T-cell (primary cell): ENCODE measurements around the gene DPH6. TPM values are rescaled to one million over a fixed set of nuclear protein-coding genes. Genes with fewer than 3 reads are reported as not detected.

Experiments
- ATAC-seq, 4 experiments: fragments of 200-7000 bp in 3 of 4; fragments of 150-1000 bp in 1 of 4; cut with Tn5 transposase; replicated peaks in 1 of 4; 1 replicate in 3 of 4; 2 replicates in 1 of 4; pipeline ENCODE4 v1.10.0; 2021; ENCODE audit warnings: moderate library complexity in 3 of 4, mild to moderate bottlenecking in 2 of 4, moderate number of reproducible peaks in 1 of 4
- CTCF ChIA-PET, 2 donors: fragments of 300-600 bp; sonication (Branson Sonifier 250); formaldehyde crosslinking; loops; one replicate each; lab custom pipeline; 2022; ENCODE audit warnings: antibody characterized with exemption in 2 of 2; lab: Charles Lee
- POLR2A ChIA-PET, 2 donors: fragments of 300-600 bp; sonication (Branson Sonifier 250); formaldehyde crosslinking; loops; one replicate each; lab custom pipeline; 2022; ENCODE audit warnings: antibody characterized with exemption in 2 of 2; lab: Charles Lee
- DNase-seq, 35 experiments: peaks; one replicate each; pipeline versions ENCODE4 v3.0.0 to v3.0.0-alpha.2; 2013 to 2023
- H3K27ac ChIP-seq: one replicate; pipeline ENCODE4 v1.5.1; 2013; ENCODE audit warnings: low read length
- H3K27me3 ChIP-seq, 2 experiments: replicated peaks in 1 of 2; 1 replicate in 1 of 2; 2 replicates in 1 of 2; pipeline versions ENCODE4 v1.6.1 to v1.7.0; 2013; ENCODE audit warnings: low read length in 1 of 2, mixed read lengths in 1 of 2; ENCODE audit not compliant: control insufficient read depth in 2 of 2, insufficient read depth in 2 of 2; ENCODE audit errors: extremely low read depth in 1 of 2
- H3K36me3 ChIP-seq, 2 donors: 1 replicate in 1 of 2; 2 replicates in 1 of 2; pipeline versions ENCODE4 v1.6.1 to v1.7.0; 2013; ENCODE audit warnings: low read length in 1 of 2; ENCODE audit not compliant: control insufficient read depth in 2 of 2, insufficient read depth in 1 of 2; ENCODE audit errors: extremely low read depth in 1 of 2
- H3K4me1 ChIP-seq, 2 experiments: 1 replicate in 1 of 2; 2 replicates in 1 of 2; pipeline versions ENCODE4 v1.6.1 to v1.7.0; 2013; ENCODE audit warnings: low read length in 2 of 2, mixed read lengths in 1 of 2; ENCODE audit not compliant: insufficient read depth in 2 of 2, control insufficient read depth in 1 of 2; ENCODE audit errors: extremely low read depth in 1 of 2
- H3K4me3 ChIP-seq, 2 donors: 1 replicate in 1 of 2; 2 replicates in 1 of 2; pipeline versions ENCODE4 v1.5.1 to v1.7.0; 2013; ENCODE audit warnings: mild to moderate bottlenecking in 2 of 2, low read length in 1 of 2, moderate library complexity in 1 of 2; ENCODE audit not compliant: control insufficient read depth in 1 of 2; ENCODE audit errors: extremely low read depth in 1 of 2
- H3K9me3 ChIP-seq: 2 replicates; pipeline ENCODE4 v1.7.0; 2013
- H3K27ac Mint-ChIP-seq, 2 donors: one replicate each; pipeline ENCODE4 v1.8.0; 2020 to 2021; ENCODE audit warnings: mild to moderate bottlenecking in 2 of 2, mixed read lengths in 2 of 2
- H3K27me3 Mint-ChIP-seq, 2 donors: one replicate each; pipeline ENCODE4 v1.8.0; 2021 to 2022; ENCODE audit warnings: mixed read lengths in 2 of 2
- H3K36me3 Mint-ChIP-seq: one replicate; pipeline ENCODE4 v1.8.0; 2021; ENCODE audit warnings: mixed read lengths
- H3K4me1 Mint-ChIP-seq, 3 donors: one replicate each; pipeline ENCODE4 v1.8.0; 2020 to 2022; ENCODE audit warnings: mixed read lengths in 3 of 3, mild to moderate bottlenecking in 1 of 3
- H3K4me3 Mint-ChIP-seq, 3 donors: one replicate each; pipeline ENCODE4 v1.8.0; 2020 to 2022; ENCODE audit warnings: mild to moderate bottlenecking in 3 of 3, mixed read lengths in 3 of 3, moderate library complexity in 3 of 3
- H3K9me3 Mint-ChIP-seq, 3 donors: one replicate each; pipeline ENCODE4 v1.8.0; 2020 to 2022; ENCODE audit warnings: mixed read lengths in 3 of 3
- WGBS: methylation state at CpG from one replicate; pipeline ENCODE4 v1.1.5; 2013; ENCODE audit warnings: missing lambda C conversion rate; ENCODE audit not compliant: insufficient coverage; 5-methylcytosine and 5-hydroxymethylcytosine counted together
- total RNA-seq, 35 experiments: library from RNA in 6 of 35; stranded (reverse) in 6 of 35; fragments of 120-200 nt in 1 of 35; gene quantifications; one replicate each; pipeline versions ENCODE4 v1.2.1 to v1.2.4 and lab custom pipeline; 2013 to 2026

The DPH6 gene
- total RNA-seq, 5 donors from 2014 or later (not counting 1 experiment from before 2014, with no cell fraction given) = 11.9 to 18.6 (median 14.6) TPM

DNA sequence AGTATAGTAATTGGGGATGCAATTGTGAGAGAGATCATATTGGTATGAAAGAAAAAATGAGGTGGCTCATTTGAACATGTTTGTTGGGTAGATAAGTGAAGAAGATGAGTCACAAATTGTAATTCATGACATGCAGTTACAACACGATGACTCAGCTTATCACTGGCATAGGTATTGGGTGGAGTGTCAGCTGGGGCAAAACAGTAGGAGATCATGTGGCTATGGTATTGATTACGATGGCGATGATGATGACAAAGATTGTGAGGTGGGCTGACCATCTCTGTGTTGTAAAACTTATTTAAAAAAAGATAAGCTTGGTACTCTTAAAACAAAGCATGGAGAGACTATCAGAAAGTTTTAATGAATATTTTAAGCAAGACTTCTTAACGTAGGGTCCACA lies 11.6 kb upstream of the DPH6 start:
- ChIA-PET POLR2A (no interaction called here), CTCF (no interaction called here)
- no peaks in the 10 kb centered on the region for H3K9me3 Mint-ChIP-seq
- Histone ChIP-seq H3K27ac (no peak overlapping the region), H3K4me3 (no peak overlapping the region), H3K9me3 (no peaks in the 10 kb centered on the region), H3K27me3 (no peaks in the 10 kb centered on the region), H3K36me3 (no peaks in the 10 kb centered on the region), H3K4me1 (no peaks in the 10 kb centered on the region)
- no peak overlapping the region for H3K27ac Mint-ChIP-seq
- 84% methylated on average over 3 of the region's 4 CpGs for WGBS
- H3K27me3 Mint-ChIP-seq = no peaks in the 10 kb centered on the region
- DNase-seq = no peak
- ATAC-seq = no peak
- no peak overlapping the region for H3K4me3 Mint-ChIP-seq
- H3K4me1 Mint-ChIP-seq = no peaks in the 10 kb centered on the region
- no peaks in the 10 kb centered on the region for H3K36me3 Mint-ChIP-seq

DNA sequence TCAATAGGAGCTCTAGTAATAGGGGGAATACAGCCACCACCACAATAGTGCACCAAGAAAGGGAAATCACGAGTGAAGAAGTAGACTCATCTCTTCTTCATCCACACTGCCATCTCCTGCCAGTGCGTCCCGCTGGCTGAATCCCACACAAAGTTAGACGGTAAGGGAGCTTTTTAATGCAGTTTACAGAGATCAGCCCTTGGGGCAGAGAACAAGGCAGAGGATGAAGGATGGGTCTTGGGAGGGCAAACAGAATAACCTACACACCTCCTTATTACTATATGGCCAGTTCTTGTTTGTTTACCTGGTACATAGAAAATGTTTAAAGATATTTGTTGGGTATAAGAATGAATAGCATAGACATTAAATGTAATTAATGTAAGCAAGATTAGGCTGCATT lies 11.0 kb upstream of the DPH6 start:
- Histone ChIP-seq H3K27ac (no peak overlapping the region), H3K9me3 (no peaks in the 10 kb centered on the region), H3K36me3 (no peaks in the 10 kb centered on the region), H3K4me3 (no peak overlapping the region), H3K4me1 (no peaks in the 10 kb centered on the region), H3K27me3 (no peaks in the 10 kb centered on the region)
- no peaks in the 10 kb centered on the region for H3K4me1 Mint-ChIP-seq
- no peaks in the 10 kb centered on the region for H3K9me3 Mint-ChIP-seq
- no peak overlapping the region for H3K27ac Mint-ChIP-seq
- no peaks in the 10 kb centered on the region for H3K36me3 Mint-ChIP-seq
- ChIA-PET POLR2A (no interaction called here), CTCF (no interaction called here)
- no CpG with 5 or more reads among the region's 4 CpGs for WGBS
- no peak overlapping the region for H3K4me3 Mint-ChIP-seq
- H3K27me3 Mint-ChIP-seq = no peaks in the 10 kb centered on the region
- no peak for ATAC-seq
- DNase-seq = no peak

DNA sequence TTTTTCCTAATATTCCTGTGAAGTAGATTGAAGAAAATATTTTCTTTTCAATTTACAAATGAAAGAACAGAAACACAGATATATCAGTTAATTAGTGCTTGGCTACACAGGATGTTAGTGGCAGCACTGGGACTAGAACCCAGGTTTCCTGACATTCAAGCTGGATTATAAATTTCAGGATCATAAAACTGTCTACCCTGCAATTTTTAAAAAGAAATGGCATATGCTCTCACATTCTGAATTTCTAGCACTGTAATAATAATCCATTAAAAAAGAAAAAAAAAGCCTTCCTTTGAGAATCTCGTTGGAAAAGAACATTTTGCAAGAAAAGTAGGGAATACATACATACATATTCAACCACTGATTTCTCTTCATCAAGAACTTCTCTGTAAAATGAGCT lies 9.3 kb upstream of the DPH6 start:
- H3K4me3 Mint-ChIP-seq = no peak overlapping the region
- H3K27ac Mint-ChIP-seq = no peak overlapping the region
- no peak for DNase-seq
- no peak for ATAC-seq
- CTCF ChIA-PET = interaction anchor here in 1 of 2 donors (0.5 kb wide), 1 partner anchor 105 kb away, joined by 3 read pairs; no protein-coding TSS in a partner anchor
- no peaks in the 10 kb centered on the region for H3K27me3 Mint-ChIP-seq
- H3K36me3 Mint-ChIP-seq = no peaks in the 10 kb centered on the region
- Histone ChIP-seq H3K9me3 (no peaks in the 10 kb centered on the region), H3K36me3 (no peaks in the 10 kb centered on the region), H3K27ac (no peak overlapping the region), H3K4me1 (no peaks in the 10 kb centered on the region), H3K27me3 (no peaks in the 10 kb centered on the region), H3K4me3 (no peak overlapping the region)
- H3K4me1 Mint-ChIP-seq = no peaks in the 10 kb centered on the region
- WGBS = no CpG with 5 or more reads among the region's 1 CpG
- no peaks in the 10 kb centered on the region for H3K9me3 Mint-ChIP-seq
- POLR2A ChIA-PET = no interaction called here

DNA sequence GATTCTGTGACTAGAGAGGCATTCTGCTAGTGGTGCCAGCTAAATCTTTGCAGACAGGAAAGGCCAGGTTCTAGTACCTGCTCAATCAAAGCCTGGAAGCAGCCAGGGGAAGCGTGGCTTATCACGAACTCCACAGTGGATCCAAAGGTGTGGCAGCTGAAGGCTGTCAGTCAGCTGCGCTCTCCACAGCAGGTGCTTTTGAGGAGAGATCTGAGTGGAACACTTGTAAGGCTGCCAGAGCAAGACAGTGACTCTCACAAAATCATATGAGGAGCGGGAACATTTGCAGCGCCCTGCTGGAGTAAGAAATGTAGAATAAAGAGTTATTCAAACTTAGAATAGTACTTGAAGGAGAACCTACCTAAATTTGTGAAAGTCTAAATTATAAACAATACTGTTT lies 5.0 kb upstream of the DPH6 start:
- whole genome bisulfite sequencing = 89% methylated on average over 2 of the region's 5 CpGs
- Histone ChIP-seq H3K4me3 (no peak overlapping the region), H3K27ac (no peak overlapping the region), H3K4me1 (peaks cover 4 to 8% of the 10 kb centered on the region in 2 experiments), H3K36me3 (no peaks in the 10 kb centered on the region), H3K9me3 (no peaks in the 10 kb centered on the region), H3K27me3 (no peaks in the 10 kb centered on the region)
- Mint-ChIP-seq H3K36me3 (peaks cover 4% of the 10 kb centered on the region), H3K9me3 (no peaks in the 10 kb centered on the region), H3K4me1 (peaks cover 9 to 17% (median 11%) of the 10 kb centered on the region in 3 donors), H3K27me3 (no peaks in the 10 kb centered on the region), H3K4me3 (no peak overlapping the region), H3K27ac (no peak overlapping the region)
- ChIA-PET POLR2A (no interaction called here), CTCF (no interaction called here)
- no peak for DNase-seq
- ATAC-seq = no peak

DNA sequence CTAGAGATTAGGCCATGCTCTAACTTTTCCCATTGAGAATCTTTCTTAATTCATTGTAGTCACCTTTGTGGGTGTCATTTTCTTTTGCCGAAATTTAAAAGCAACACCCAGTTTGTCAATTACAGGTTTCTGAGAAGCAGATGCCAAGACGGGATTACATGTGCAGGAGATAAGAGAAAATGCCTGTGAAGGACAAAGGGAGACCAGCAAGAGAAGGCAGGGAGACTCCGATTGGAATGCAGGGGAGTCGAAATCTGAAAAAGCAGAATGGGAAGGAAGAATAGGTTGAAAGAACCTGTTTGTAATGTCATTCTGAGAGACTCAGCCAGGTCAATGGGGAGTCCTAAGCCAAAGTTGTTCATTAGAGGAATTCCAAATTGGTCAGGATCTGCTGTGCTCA lies 3.6 kb upstream of the DPH6 start:
- Mint-ChIP-seq H3K9me3 (no peaks in the 10 kb centered on the region), H3K27ac (no peak overlapping the region), H3K27me3 (no peaks in the 10 kb centered on the region), H3K4me3 (no peak overlapping the region), H3K4me1 (peaks cover 18 to 27% (median 23%) of the 10 kb centered on the region in 3 donors), H3K36me3 (peaks cover 4% of the 10 kb centered on the region)
- Histone ChIP-seq H3K9me3 (no peaks in the 10 kb centered on the region), H3K27ac (no peak overlapping the region), H3K36me3 (no peaks in the 10 kb centered on the region), H3K4me1 (peaks cover 10 to 14% of the 10 kb centered on the region in 2 experiments), H3K27me3 (no peaks in the 10 kb centered on the region), H3K4me3 (no peak overlapping the region)
- DNase-seq (no peak), ATAC-seq (no peak)
- POLR2A ChIA-PET = no interaction called here
- CTCF ChIA-PET = no interaction called here
- 94% methylated on average over 3 of the region's 4 CpGs for WGBS

DNA sequence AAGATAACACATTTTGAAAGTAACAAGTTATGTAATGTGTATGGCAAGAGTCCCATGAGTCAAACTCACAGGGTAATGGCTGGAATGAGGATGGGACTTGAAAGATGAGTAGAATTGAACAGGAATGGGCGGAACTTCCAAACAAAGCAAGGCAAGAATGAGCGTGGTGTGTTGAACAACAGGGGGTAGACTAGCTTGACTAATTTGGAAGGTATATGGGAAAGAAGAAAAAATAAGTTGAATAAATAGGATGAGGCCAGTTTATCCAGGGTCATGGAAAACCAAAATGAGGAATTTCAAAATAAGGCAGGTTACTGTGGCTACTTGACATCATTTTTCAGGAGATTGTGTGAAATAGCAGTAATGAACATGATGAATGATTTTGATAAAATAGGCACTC lies 2.5 kb upstream of the DPH6 start:
- 83% methylated on average over 2 of the region's 2 CpGs for WGBS
- no peak overlapping the region for H3K27ac ChIP-seq
- no peak overlapping the region for H3K27ac Mint-ChIP-seq

More for the DNA sequence above, 2.5 kb upstream of the DPH6 start:
- DNase-seq (no peak), ATAC-seq (no peak)
- no peak overlapping the region for H3K4me3 ChIP-seq
- CTCF ChIA-PET = no interaction called here
- Mint-ChIP-seq H3K4me3 (no peak overlapping the region), H3K36me3 (peaks cover 4% of the 10 kb centered on the region), H3K4me1 (peaks cover 24 to 34% (median 24%) of the 10 kb centered on the region in 3 donors), H3K9me3 (no peaks in the 10 kb centered on the region), H3K27me3 (no peaks in the 10 kb centered on the region)
- peaks cover 10 to 14% of the 10 kb centered on the region in 2 experiments for H3K4me1 ChIP-seq
- POLR2A ChIA-PET = no interaction called here
- no peaks in the 10 kb centered on the region for H3K36me3 ChIP-seq
- H3K9me3 ChIP-seq = no peaks in the 10 kb centered on the region
- H3K27me3 ChIP-seq = no peaks in the 10 kb centered on the region
